Spleen (tissue), 7 donors: ENCODE results near the gene TRPM7.

Experiments
- CTCF ChIP-seq, 11 experiments: fragments of 200-600 bp in 7 of 11; fragments of 450-650 bp in 4 of 11; sonication (generic) in 4 of 11; IDR thresholded peaks in 8 of 11; conservative IDR thresholded peaks in 3 of 11; 1 replicate in 7 of 11; 2 replicates in 4 of 11; pipeline versions ENCODE4 v1.4.0 to v1.8.0; 2016 to 2021; ENCODE audit warnings: antibody characterized with exemption in 11 of 11, inconsistent platforms in 4 of 11, mild to moderate bottlenecking in 1 of 11
- POLR2A ChIP-seq, 3 donors: fragments of 450-650 bp; IDR thresholded peaks; one replicate each; pipeline ENCODE4 v1.5.1; 2017; ENCODE audit warnings: antibody characterized with exemption in 3 of 3, mild to moderate bottlenecking in 1 of 3
- POLR2AphosphoS5 ChIP-seq, 3 donors: sonication (generic); formaldehyde crosslinking; IDR thresholded peaks; one replicate each; pipeline ENCODE4 v1.5.1; 2017; ENCODE audit warnings: antibody characterized with exemption in 3 of 3
- donor health status: DM: no; HTN: no; CAD: no; lungs with moderate emphysema.
- donor health status: DM: no; HTN: no; CAD: no.
- donor health status: DM: no; HTN: no; CAD: no.

- no peak for TF ChIP-seq POLR2AphosphoS5 (IDR thresholded peaks at IDR 0.05)
- no peak for TF ChIP-seq CTCF (IDR thresholded peaks at IDR 0.05 in 8 of 11, conservative IDR thresholded peaks at IDR 0.05 in 3 of 11)
- TF ChIP-seq POLR2A (IDR thresholded peaks at IDR 0.05) = no peak
These were observed 134.4 kb downstream of the TRPM7 start for GRCh38 chr15:50552238-50552637.
